ENCODE measurements around the gene HTT.

Gene HTT

DNA sequence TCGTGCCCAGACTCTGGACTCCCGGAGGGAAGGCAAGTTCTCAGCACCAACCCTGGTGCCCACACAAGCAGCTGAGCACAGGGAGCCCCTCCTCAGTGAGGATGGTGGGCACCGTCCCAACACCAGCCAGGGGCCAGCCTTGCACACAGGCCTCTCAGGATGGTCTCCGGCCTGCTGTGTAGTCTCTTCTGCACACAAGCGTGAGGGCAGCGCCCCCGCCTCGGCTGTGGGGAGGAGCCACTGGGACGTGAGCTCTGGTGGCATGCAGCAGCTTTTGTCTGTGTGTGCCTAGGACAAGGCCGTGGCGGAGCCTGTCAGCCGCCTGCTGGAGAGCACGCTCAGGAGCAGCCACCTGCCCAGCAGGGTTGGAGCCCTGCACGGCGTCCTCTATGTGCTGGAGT lies 158.4 kb downstream of the HTT start:
- DNase-seq (ENCODE audit: insufficient read length, low spot score) (no peak), FAIRE-seq (no peak)
- TF ChIP-seq, protein P1, sequence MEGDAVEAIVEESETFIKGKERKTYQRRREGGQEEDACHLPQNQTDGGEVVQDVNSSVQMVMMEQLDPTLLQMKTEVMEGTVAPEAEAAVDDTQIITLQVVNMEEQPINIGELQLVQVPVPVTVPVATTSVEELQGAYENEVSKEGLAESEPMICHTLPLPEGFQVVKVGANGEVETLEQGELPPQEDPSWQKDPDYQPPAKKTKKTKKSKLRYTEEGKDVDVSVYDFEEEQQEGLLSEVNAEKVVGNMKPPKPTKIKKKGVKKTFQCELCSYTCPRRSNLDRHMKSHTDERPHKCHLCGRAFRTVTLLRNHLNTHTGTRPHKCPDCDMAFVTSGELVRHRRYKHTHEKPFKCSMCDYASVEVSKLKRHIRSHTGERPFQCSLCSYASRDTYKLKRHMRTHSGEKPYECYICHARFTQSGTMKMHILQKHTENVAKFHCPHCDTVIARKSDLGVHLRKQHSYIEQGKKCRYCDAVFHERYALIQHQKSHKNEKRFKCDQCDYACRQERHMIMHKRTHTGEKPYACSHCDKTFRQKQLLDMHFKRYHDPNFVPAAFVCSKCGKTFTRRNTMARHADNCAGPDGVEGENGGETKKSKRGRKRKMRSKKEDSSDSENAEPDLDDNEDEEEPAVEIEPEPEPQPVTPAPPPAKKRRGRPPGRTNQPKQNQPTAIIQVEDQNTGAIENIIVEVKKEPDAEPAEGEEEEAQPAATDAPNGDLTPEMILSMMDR (IDR thresholded peaks at IDR 0.05; ENCODE audit: insufficient read depth, missing control alignments) = no peak

DNA sequence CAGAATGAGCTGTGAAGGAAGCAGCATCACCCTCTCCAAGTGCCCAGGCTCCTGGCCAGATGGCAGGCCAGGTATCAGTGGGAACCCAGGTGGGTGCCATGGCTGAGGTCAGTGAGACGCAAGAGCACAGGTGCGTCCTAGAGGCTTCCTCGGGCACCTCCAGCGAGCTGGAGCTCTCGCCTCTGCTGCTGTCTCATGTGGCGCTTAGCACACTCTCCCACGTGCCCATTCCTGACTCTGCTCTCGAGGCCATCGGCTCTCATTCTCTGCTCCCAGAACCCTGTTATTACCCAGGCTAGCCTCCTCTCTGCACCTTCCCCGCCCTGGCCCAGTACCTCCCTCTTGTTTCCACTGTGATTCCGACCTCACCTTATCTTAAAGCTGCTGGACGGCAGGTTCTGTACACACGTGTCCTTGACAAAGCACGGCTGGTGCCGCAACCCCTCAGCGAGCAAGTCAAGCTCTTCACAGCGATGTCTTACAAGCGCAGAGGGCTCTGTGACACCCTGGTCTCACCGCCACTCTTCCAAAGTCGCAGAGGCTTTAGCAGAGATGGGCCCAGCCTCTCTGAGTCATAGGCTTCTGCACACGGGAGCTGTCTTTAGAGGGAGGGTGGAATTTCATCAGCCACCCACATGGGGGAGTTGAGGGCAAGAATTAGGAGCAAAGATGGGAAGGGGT lies 159.1 kb downstream of the HTT start:
- DNase-seq (ENCODE audit: insufficient read length, low spot score) (no peak), FAIRE-seq (no peak)
- TF ChIP-seq, protein P1 (IDR thresholded peaks at IDR 0.05; ENCODE audit: insufficient read depth, missing control alignments) = no peak

DNA sequence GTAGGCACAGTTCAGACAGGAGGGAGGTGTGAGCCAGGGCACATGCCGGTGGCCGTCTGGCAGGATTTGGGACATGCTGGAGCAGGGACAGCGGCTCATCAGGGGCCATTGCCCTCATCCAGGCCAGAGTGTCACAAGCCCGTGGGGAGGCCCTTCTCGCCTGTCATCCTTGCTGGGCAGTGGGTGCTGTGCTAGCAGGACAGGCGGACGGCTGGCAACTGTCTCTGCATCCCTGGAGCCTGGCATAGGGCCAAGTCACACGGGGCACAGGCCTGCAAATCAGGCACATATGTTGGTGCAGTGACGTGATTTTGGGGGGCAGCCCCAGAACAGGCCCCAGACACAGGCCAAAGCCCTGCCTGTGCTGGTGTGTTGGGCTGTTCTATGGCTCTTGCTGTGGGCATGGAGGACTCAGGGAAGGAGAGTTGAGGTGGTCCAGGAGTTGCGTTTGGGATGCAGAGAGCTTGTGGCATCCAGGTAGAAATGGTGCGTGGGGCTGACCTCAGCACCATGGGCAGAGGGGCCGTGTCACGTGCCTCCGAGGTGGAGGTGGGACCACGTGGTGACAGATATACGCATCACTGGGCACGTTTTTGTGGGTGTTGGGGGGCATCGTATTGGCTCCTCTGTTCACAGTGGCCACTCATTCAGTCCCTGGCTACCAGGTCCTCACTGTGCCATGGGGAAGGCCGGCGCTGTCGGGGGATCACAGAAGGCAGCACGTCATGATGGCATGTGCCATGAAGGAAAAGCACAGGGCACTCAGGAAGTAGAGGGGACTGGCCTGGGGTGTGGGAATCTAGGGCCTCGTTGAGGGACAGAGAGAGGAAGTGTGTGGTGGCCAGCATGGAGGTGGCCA lies 159.9 kb downstream of the HTT start:
- DNase-seq (ENCODE audit: insufficient read length, low spot score) (no peak), FAIRE-seq (no peak)
- TF ChIP-seq, protein P1 (IDR thresholded peaks at IDR 0.05; ENCODE audit: insufficient read depth, missing control alignments) = no peak

DNA sequence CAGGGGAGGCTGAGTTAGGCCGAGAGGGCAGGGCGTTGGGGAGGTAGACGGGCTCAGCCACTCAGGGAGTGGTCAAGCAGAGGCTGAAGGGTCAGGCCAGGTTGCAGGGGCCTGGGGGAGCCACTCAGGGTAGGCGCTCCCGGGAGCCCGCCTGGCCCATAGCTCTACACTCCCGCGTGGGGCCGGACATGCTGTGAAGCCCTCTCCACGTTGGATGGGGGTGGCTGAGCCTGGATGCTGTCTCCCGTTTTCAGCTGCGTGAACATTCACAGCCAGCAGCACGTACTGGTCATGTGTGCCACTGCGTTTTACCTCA lies 160.5 kb downstream of the HTT start:
- TF ChIP-seq, protein P1 (IDR thresholded peaks at IDR 0.05; ENCODE audit: insufficient read depth, missing control alignments) = no peak
- FAIRE-seq = no peak

DNA sequence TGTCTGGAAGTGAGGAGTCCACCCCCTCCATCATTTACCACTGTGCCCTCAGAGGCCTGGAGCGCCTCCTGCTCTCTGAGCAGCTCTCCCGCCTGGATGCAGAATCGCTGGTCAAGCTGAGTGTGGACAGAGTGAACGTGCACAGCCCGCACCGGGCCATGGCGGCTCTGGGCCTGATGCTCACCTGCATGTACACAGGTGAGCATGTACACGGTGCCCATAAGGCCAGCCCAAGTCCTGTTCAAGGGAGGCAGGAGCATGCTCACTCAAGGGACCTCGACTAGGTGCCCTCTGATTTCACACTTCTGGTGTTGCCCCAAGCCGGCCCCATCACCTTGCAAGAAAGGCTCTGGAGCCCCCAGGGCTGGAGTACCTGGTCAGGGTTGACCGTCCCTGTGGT lies 161.1 kb downstream of the HTT start:
- TF ChIP-seq, protein P1 (IDR thresholded peaks at IDR 0.05; ENCODE audit: insufficient read depth, missing control alignments) = no peak
- FAIRE-seq = no peak
- no peak for DNase-seq (ENCODE audit: insufficient read length, low spot score)

More for the DNA sequence above, 160.5 kb downstream of the HTT start:
- no peak for DNase-seq (ENCODE audit: insufficient read length, low spot score)

DNA sequence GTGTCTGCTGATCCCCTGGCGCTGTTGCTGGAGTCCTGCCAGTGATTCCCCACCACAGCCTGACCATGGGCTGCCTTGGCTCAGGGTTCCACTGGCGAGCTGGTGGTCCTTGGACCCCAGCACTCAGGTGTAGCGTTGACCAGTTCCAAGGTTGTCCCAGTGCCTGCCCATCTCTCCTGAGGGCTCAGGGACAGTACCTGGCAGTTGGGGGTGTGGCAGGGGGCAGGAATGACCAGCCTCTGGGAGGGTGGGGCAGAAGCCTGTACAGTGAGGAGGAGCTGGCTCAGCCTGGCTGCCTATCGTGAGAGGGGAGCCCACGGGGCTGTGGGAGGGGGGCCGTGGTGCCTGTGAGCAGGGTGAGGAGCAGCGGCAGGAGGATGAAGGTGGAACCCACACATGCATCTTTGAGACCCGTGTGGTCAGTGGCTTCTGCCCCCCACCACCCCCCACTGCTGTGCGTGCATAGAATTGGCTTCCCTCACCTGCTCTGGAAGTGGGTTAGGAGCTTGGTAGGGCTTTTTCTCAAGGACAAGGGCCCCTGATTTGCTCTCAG lies 161.9 kb downstream of the HTT start:
- TF ChIP-seq, protein P1 (IDR thresholded peaks at IDR 0.05; ENCODE audit: insufficient read depth, missing control alignments) = no peak
- DNase-seq (ENCODE audit: insufficient read length, low spot score) = no peak
- no peak for FAIRE-seq

DNA sequence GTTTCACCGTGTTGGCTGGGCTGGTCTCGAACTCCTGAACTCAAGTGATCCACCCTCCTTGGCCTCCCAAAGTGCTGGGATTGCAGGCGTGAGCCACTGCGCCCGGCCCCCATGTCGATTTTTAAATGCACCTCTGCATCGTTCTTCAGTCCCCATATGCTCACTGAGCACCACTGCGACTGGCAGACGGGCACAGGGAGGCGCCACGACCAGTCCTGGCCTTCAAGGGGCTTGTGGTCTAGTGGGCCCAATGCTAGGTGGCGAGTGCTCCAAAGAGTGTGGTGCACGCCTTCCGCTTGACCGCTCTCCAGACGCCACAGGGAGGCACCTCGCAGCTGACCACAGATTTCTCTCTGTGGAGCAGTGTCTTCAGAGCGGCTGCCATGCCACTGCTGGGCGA lies 162.8 kb downstream of the HTT start:
- FAIRE-seq = no peak
- TF ChIP-seq, protein P1 (IDR thresholded peaks at IDR 0.05; ENCODE audit: insufficient read depth, missing control alignments) = no peak
- DNase-seq (ENCODE audit: insufficient read length, low spot score) = no peak
